GM23338 (cell line): ENCODE measurements around the gene C4orf54.

ENCODE experiments used
- CTCF ChIP-seq, 2 experiments: fragments of 200-600 bp in 1 of 2; sonication (generic) in 1 of 2; conservative IDR thresholded peaks; 2 replicates each; pipeline versions ENCODE4 v1.5.1 to v1.6.1; 2016 to 2017; ENCODE audit warnings: antibody characterized with exemption in 2 of 2, low read depth in 2 of 2, mild to moderate bottlenecking in 2 of 2, moderate library complexity in 1 of 2
- EZH2 ChIP-seq: fragments of 200-600 bp; sonication (generic); IDR thresholded peaks from one replicate; pipeline ENCODE4 v1.8.0; 2017; ENCODE audit warnings: antibody characterized with exemption, mild to moderate bottlenecking, low read depth; ENCODE audit not compliant: unreplicated experiment
- POLR2AphosphoS5 ChIP-seq: IDR thresholded peaks from 2 replicates; pipeline ENCODE4 v1.6.1; 2016; ENCODE audit warnings: antibody characterized with exemption, low read depth

- TF ChIP-seq CTCF (conservative IDR thresholded peaks at IDR 0.05; ENCODE audit: low read depth in 2 of 2) (no peak), EZH2 (no peak), POLR2AphosphoS5 (no peak)
Observed at GRCh38 chr4:99628040-99628439, 29.6 kb downstream of the C4orf54 start.
